ENCODE data around the gene LTBP3.
"Not testable (repeated sequence)": the region's sequence is repeated elsewhere in the genome, so short reads cannot be mapped to it uniquely, and the experiment has no call there.

Gene LTBP3

DNA sequence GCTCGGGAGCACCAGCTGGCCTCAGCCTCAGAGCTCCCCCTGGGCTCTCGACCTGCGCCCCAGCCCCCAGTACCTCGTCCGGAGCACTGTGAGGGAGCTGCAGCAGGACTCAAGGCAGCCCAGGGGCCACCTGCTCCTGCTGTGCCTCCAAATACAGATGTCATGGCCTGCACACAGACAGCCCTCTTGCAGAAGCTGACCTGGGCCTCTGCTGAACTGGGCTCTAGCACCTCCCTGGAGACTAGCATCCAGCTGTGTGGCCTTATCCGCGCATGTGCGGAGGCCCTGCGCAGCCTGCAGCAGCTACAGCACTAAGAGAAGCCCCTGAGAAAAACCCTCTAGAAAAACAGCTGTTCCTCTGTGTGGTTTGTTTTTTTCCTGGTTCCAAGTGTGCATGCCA is 13.3 kb upstream of the LTBP3 start:
- DNase-seq (ENCODE audit: low read depth), result no peak

DNA sequence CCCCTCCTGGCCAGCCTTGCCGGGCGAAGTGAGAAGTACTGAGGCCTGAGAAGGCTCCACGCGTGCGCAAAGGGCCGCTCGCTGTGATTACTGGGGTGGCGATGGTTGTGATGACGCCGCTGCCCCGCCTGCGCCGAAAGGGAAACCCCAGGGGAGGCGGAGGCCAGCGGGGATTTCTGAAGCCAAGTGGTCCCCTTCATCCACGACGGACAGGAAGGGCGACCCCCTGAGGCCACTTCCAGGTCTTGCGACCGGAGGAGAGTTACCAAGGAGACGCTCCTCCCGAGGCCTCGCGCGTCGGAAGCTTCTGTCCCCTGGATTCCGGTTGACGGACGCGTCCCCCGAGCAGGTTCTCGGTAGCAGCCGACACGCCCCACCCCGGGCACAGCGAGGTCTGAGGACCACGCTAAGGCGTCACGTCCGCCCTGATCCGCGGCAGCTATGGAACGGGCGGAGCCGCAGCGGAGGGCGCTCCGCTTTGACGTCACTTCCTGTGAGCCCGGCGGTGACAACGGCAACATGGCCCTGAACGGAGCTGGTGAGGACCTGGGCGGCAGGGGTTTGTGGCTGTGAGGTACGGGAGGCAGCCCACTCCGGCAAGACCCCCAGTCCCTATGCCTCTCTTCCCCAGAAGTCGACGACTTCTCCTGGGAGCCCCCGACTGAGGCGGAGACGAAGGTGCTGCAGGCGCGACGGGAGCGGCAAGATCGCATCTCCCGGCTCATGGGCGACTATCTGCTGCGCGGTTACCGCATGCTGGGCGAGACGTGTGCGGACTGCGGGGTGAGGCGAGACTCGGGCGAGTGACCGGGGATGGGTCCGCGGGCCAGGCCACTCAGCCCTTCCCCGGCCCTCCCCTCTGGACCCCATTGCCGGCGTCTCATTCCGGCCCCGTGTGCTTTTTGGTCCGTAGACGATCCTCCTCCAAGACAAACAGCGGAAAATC is 12.1 kb upstream of the LTBP3 start, which contains the start of gene ZNRD2:
ZNRD2 (plus strand) TSS at position 505 of the 946 bp plus-strand sequence; CDS start at position 520, 15 bp downstream.
- DNase-seq (ENCODE audit: low read depth), result peak; percentile 92

DNA sequence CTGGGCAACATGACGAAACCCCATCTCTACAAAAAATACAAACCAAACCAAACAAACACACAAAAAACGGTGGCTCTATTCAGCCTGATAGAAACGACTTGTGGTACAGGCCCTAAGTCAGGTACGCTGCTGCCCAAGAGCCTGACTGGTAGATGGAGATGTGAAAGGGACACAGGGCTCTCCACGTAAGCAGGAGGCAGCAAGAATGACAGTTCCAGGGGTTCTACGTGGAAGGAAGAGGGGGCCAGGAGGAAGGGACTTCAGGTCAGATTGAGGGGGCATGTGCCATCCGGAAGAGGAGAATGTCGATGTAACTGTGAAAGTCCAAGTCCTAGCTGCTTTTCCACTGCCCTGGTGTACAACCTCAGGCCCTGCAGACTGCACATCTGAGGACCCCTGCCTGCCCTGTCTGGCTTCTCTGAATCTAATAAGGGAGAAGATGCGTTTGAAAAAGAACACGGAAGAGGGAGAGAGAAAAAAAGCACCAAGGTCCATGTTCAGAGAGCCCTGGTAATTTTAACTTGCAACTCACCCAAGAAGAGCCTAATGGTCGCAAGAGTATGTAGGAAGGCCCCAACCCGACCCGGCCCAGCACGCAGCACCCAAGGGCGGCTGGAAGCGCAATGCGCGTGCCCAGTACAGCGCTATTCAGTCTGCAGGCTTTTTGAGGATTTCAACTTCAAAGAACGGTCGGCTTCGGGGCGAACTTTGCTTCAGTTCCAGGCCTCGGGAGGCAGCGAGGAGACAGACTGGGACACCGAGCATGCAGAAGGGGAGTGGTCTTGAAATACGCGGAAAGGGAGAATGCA is 11.2 kb upstream of the LTBP3 start:
- no peak for DNase-seq (ENCODE audit: low read depth)

DNA sequence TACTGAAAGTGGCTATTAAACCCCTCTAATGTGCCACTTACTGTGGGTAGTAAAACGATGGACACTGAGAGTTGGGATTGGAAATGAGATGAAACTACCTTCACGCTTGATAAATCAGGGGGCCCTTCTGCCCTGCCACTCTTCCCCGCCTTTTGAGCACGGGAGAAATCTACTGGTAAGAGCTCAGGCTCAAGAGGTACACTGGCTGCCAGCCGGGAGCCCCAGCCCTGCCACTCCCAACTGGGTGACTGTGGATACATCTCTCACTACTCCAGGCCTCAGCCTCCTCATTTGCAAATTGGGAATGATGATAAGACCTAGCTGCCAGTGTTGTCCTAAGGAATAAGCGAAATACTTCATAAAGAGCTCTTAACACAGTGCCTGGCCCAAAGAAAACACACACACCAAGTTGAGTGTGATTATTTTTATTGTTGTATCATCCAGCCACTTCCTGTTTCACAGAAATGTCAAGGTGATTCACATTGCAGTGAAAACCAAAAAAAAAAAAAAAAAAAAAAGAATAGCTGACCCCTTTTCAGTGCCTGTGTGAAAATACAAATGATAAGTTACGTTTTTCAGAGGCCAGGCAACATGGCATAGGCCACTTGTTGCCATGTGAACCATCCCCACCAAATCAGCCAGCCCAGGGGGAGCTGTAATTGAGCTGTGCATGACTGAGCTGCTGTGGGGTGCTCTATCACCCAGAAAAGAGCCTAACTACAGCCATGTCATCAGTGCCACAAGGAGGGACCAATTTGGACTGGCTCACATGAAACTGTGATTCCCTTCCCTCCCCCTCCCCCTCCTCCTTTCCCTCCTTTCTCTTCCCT is 7.7 kb upstream of the LTBP3 start:
- DNase-seq (ENCODE audit: low read depth), result no peak

DNA sequence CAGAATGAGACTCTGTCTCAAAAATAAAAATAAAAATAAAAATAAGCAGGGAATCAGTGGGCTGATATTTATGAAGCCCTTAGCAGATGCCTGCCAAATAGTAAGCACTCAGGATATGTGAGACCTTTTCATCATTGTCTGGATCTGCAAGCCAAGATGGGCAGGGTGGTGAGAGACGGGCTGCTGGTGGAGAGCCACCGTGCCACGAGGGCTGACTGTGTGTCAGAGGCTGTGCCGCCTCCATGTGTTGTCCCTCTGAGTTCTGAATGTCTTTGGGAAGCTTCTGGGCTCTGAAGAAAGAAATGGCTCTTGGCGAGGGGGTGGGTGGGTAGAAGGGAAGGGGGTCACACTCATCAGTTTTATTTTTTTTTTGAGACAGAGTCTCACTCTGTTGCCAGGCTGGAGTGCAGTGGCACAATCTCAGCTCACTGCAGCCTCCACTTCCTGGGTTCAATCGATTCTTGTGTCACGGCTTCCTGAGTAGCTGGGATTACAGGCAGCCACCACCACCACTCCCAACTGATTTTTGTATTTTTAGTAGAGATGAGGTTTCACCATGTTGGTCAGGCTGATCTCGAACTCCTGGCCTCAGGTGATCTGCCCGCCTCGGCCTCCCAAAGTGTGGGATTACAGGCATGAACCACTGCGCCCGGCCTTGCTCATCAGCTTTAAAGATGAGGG is 6.9 kb upstream of the LTBP3 start:
- DNase-seq (ENCODE audit: low read depth), result not testable (repeated sequence)

DNA sequence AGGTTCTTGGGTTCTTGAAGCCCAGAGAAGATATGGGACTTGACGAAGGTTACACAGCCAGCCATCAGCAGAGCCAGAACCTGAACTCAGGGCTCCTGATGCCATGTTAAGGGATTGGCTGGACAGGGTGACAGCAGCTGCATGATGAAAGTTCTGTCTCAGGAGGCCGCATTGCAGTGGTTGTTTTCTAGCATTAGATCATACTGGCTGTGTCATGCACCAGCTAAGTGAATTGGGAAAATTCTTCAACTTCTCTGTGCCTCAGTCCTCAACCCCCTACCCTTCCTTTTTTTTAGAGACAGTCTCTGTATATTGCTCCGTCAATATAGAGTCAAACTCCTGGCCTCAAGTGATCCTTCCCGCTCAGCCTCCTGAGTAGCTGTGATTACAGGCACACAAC is 5.4 kb upstream of the LTBP3 start:
- no peak for DNase-seq (ENCODE audit: low read depth)

DNA sequence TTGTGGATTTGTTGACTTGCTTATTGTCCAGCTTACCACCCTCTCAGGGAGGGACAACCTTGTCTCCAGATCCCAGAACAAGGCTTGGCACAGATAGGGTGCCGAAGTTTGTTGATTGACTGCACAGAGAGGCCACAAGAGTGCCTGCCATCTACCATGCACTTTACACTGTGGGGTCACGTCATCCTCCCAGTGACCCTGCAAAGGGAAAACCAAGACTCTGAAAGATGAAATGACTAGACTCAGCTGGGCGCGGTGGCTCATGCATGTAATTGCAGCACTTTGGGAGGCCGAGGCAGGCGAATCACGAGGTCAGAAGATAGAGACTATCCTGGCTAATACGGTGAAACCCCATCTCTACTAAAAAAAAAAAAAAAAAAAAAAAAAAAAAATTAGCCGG is 4.6 kb upstream of the LTBP3 start:
- no peak for DNase-seq (ENCODE audit: low read depth)

DNA sequence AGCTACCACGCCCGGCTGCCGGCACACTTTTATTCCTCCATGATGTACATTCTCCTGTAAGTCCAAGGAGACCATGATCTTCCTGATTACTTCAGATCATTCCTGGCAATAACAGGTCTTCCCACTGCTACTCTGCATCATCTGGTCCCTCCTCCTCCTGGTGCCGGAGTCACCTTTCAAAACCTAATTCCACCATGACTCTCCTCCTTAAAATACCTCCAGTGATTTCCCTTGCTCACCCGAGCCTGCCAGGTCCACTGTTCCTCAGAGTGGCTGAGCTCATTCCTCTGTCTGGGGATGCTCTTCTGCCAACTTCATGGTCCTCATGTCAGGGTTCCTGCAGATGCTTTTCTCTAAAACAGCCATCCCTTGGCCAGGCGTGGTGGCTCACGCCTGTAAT is 3.9 kb upstream of the LTBP3 start:
- no peak for DNase-seq (ENCODE audit: low read depth)

DNA sequence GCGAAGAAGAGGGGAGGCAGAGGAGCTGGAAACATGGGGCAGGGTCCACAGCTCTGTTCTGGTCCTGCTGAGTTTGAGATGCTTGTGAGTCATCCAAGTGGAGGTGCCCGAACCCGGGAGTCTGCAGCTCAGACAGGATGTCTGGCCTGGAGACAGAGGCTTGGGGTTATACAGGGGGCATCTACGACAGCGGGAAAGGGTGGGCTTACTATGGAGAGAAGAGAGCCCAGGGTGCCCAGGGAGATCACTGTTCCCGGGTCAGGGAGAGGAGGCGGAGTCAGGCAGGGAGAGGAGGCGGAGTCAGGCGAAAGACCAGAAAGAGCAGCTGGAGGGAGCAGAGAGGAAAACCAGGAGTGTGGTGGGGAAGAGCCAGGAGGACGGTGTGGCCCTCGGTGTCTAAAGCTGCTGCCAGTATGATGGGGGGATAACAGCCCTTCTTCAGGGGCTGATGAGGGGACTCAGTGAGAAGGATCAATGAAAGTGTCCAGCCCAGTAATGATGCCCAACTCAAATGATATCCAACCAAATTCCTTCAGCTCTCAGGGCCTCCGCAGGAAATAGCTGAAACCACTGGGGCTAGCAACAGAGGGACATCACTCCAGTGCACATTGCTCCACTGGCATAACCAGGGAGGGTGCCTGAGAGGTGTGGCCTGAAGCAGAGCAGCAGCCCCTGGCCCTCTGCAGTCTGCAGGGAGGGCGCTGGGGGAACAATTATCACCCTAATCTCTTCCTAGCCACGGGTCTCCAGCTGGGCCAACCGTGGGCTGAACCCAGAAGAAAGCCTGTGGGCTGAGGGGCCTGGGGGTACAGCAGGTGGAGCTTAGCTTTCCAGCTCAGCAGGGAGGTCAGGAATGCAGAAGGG is 2.6 kb upstream of the LTBP3 start:
- no peak for DNase-seq (ENCODE audit: low read depth)

DNA sequence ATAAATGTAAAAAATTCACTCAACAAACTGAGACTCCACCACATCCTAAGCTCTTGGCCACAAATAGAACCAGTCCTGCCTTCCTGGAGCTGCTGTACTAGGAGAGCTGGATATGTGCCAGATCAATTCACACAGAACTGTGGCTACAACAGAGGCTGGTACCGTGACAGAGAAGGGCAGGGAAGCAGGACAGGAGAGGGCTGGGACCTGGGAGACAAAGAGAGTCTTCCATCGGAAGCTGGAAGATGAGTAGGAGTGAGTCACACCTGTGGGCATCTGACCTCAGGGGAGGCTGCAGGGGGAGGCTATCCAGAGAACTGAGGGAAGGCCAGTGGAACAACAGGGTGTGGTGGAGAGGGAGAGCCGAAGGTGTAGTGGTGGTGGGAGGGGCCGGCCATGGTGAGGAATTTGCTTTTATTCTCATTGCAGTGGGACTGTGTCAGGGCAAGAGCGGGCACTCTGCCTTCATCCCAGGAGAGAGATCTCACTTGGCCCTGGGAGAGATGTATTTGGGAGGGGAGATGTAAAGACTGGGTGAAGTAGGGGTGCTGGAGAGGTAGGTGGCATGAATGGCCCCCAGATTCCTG is 1.9 kb upstream of the LTBP3 start:
- DNase-seq (ENCODE audit: low read depth), result no peak

DNA sequence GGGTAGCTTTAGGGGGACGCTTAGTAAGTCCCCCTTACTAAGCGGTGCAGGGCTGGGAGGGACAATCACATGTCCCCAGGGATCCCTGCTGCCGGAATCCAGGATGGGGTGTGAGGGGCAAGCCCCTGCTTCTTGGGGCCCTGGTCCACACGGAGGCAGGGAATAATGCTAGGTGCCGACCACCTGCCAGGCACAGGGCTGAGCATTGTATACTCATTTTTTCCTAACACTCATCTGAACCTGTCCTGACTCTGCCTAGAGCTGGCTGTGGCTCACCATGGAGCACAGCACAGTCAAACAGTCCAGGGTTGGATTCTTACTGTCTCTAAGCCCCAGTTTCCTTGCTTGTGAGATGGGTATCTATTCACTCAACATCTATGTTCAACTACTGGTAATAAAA is 1.4 kb upstream of the LTBP3 start:
- no peak for DNase-seq (ENCODE audit: low read depth)

DNA sequence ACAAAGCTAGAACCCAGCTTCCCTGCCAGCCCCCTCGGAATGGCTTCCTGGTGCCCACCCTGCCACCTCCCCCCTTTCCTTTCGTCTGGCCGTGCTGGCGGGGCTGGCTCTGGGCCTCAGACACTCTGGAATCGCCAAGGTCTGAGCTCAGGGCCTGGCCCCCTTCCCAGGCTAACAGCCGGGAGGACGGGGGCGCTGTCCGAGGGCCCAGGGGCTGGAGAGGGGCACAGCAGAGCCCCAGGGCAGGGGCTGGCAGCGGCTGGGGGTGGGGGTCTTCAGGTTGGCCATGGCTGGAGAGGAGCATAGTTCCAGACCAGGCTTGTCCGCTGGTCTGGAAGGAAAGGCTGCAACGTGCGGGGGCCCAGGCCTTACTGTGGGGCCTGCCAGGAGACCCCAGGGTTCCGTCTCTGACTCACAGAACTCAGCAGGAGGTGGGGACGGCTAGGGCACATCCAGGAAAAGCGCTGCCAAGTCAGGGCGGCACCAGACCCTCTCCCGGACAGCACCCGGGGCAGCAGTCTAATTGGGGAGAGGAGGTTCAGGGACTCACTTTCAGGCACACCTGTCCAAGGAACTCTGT is 861 bp upstream of the LTBP3 start:
- DNase-seq (ENCODE audit: low read depth), result no peak

DNA sequence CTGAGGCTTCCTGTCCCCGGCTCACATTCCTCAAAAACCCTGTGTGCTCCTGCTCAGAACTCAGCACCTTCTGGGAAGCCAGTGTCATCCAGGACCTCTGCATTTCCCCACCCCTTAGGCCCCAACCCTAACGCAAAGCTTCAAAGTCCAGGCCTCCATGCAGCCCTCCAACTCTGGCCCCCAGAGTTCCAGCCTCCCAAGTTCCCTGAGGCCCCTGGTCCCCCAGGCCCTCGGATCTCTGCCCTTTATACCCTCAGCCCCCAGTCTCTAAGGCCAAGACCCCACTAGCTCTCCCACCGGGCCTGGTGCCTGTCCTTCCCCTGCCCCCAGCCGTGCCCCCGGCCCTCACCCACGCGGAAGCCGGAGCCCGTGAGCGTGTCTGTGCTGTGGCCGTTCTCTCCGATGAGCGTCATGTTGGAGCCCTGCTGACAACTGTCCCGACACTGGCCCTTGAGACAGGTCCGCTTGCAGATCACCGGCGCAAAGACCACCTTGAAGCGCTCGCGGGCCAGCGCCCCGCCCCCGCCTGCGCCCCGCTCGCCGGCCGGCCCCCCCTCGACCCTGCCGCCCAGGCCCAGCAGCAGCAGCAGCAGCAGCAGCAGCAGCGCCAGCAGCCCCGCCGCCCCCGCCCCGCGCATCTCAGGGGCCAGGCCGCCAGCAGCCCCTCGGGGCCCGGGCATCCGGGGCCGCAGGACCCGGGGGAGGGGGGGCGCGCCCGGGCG is 718 bp downstream of the LTBP3 start:
- DNase-seq (ENCODE audit: low read depth), result no peak

DNA sequence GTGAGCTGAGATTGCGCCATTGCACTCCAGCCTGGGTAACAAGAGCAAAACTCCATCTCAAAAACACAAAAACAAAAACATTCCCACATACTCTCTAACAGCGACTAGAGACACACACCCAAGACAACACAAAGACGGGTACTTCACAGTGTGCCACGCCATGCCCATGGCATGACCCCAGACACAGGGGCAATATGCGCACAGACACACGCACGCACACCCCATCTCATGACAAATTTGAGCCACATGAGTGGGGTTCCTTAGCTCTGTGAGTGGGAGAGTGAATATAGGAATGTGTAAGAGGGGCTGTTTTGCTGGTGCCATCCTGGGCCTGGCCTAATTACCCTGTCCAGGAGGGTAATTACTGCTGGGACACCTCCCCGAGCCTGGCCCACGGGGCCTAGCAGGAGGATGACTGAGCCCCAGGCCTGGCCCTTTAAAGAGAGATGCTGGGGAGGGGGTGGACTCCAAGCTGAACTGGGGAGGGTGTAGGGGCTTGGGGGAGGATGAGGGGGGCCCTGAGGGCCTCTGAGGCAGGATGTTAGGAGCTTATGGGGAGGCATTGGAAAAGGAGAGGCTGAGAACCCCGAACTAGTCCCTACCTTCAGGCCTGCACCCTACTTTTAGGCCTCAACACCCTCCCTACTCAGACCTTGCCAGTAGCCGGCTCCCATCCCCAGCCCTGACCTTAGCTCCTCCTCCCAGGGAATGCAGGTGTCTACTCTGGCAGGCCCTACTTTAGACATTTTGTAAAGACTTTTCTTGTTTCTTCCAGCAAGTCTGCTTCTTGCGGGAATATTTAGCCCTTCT is 1.5 kb downstream of the LTBP3 start:
- DNase-seq (ENCODE audit: low read depth), result no peak

DNA sequence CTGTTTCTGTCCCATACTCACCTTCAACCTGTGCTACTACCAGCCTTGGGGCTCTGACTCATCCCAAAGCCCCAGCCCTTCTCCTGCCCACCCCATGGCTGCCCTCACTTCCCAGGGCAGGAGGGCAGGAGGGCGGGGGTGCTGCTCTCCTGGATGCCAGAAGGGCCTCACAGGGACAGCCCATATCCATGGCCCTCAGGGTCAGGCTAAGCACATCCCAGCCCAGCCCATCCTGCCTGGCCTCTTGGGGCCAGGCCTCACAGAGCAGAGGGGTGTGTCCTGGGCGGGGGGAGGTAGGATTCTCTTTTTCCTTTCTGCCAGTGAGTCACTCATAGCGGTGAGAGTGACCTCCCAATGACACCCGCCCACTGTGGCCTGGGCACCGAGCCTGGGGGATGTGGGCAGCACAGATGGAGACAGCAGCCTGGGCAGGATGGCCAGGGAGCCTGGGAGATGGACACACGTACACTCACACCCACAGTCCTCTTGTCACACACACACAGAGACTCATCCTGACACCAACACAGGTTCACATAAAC is 2.4 kb downstream of the LTBP3 start:
- peak; percentile 88 for DNase-seq (ENCODE audit: low read depth)

DNA sequence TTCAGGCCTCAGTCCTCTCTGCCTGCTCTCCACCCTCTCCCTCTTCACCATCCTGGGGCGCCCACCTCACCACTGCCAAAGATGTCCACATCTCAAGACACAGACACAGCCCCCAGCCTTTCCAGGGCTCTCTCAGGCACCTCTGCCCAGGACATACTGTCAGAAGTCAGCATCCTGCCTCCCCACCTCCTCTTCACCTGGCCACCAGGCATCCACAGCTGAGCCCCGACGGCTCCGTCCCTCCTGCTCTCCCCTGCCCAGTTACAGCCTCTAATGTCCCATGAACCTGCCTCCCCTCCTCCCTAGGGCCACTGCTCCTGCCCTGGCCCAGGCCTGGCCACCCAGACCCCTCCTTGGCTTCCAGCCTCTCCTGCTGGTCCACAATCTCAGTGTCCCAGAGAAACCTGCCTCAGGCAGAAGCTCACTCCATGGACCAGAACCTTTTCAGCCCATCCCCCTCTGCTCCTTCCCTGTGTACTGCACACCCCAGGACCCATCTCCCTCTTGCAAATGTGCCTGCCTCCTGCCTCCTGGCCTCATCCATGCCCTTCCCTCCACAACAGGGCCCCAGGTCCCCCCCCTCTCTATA is 3.2 kb downstream of the LTBP3 start:
- no peak for DNase-seq (ENCODE audit: low read depth)

DNA sequence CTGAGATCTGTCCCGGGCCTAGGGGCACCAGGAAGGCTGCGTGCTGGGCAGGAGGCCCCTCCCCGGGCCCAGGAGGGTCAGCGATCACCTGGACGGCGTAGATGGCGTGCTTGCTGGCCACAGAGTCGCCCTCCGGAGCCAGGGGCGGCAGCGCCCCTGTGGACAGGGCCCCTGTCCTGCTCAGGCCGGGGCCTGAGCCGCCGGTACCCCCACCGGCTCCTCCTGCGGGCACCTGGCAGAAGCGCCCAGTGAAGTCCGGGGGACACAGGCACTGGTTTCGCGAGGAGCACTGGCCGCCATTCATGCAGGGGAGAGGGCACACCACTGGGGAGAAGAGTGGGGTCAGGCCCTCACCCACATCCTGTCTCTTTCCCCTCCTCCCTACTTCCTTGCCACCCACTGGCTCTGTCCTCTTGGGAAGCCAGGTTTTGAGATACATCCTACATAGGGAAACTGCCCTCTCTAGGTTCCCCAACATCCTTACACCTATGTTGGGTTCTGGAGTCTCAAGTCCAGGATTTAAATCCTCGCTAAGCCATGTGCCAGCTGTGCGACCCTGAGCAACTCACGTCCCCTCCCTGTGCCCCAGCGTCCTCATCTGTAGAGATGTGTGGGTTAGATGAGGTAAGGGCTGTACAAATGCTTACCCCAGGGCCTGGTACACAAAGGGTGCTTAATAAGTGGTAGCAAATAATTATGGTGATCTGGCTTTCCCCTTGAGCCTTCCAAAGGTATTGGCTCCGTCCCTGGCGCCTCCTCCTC is 3.9 kb downstream of the LTBP3 start:
- DNase-seq (ENCODE audit: low read depth), result no peak
